Activated naive CD4-positive, alpha-beta T cell treated with anti-CD3 and anti-CD28 coated beads for 36 hours (primary cell): ENCODE data around the gene CAPS. TPM values are rescaled to one million over a fixed set of nuclear protein-coding genes. Genes with fewer than 3 reads are reported as not detected.

Source experiments
- CTCF ChIA-PET: fragments of 350-600 bp; sonication (Branson Sonifier 250); formaldehyde crosslinking; loops from one replicate; lab custom pipeline; 2021; ENCODE audit warnings: antibody characterized with exemption; lab: Charles Lee
- DNase-seq: peaks from one replicate; pipeline ENCODE4 v3.0.0-alpha.2; 2020
- H3K27ac Mint-ChIP-seq: one replicate; pipeline ENCODE4 v1.8.0; 2021; ENCODE audit warnings: mild to moderate bottlenecking, mixed read lengths
- H3K27me3 Mint-ChIP-seq: one replicate; pipeline ENCODE4 v1.8.0; 2021; ENCODE audit warnings: low read depth, mixed read lengths
- H3K36me3 Mint-ChIP-seq: one replicate; pipeline ENCODE4 v1.8.0; 2021; ENCODE audit warnings: low read depth, mixed read lengths
- H3K4me1 Mint-ChIP-seq: one replicate; pipeline ENCODE4 v1.8.0; 2021; ENCODE audit warnings: low read depth, mixed read lengths
- H3K4me3 Mint-ChIP-seq: one replicate; pipeline ENCODE4 v1.8.0; 2021; ENCODE audit warnings: mild to moderate bottlenecking, moderate library complexity, mixed read lengths
- H3K9me3 Mint-ChIP-seq: one replicate; pipeline ENCODE4 v1.8.0; 2021; ENCODE audit warnings: mixed read lengths
- intact Hi-C: fragments of 100-400 bp; cut with micrococcal nuclease; formaldehyde crosslinking; loops from one replicate; pipeline ENCODE4 v1.15.1; 2023
- total RNA-seq, 2 experiments: library from RNA; stranded (reverse); gene quantifications; one replicate each; pipeline ENCODE4 v1.2.3, GENCODE V29; 2021

CAPS gene
- total RNA-seq, 2 experiments from 2014 or later = 2.1 to 2.8 TPM

GRCh38 chr19:5918463-5919079 is 4.5 kb downstream of the CAPS start:
- no peak overlapping the region for H3K4me3 Mint-ChIP-seq
- no peak for DNase-seq
- no peak overlapping the region for H3K27ac Mint-ChIP-seq
- intact Hi-C loops = no loop called here
- no peaks in the 10 kb centered on the region for H3K9me3 Mint-ChIP-seq
- peaks cover 19% of the 10 kb centered on the region for H3K36me3 Mint-ChIP-seq
- H3K4me1 Mint-ChIP-seq = no peaks in the 10 kb centered on the region
- H3K27me3 Mint-ChIP-seq = no peaks in the 10 kb centered on the region
- CTCF ChIA-PET = no interaction called here

DNA sequence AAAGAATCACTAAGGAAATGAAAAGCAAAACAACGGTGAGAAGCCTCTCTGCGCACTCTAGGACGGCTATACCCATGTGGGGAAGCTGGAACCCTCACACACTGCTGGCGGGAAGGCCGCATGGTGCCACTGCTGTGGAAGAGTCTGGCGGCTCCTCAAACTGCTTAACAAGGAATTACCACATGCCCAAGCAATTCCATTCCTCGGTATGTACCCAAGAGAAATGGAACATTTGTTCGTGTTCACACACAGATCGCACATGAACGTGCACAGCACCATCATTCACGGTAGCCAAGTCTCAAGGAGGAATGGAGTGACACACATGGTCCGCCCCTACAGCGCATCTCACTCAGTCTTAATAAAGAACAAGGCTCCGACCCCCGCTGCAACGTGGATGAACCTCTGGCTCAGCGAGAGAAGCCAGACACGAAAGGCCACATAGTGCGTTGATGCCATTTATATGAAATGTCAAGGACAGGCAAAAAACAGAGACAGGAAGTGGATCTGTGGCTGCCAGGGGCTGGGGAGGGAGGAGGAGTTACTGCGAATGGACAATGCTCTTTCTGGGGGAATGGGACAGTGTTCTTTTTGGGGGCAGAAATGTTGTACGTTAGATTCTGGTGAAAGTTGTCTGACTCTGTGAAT is 7.6 kb downstream of the CAPS start:
- Mint-ChIP-seq H3K9me3 (no peaks in the 10 kb centered on the region), H3K4me3 (no peak overlapping the region), H3K36me3 (peaks cover 29% of the 10 kb centered on the region), H3K27ac (no peak overlapping the region), H3K4me1 (no peaks in the 10 kb centered on the region), H3K27me3 (no peaks in the 10 kb centered on the region)
- no peak for DNase-seq
- intact Hi-C loops = no loop called here
- CTCF ChIA-PET = no interaction called here

GRCh38 chr19:5922161-5922545 is 8.1 kb downstream of the CAPS start:
- Mint-ChIP-seq H3K4me1 (no peaks in the 10 kb centered on the region), H3K27ac (no peak overlapping the region), H3K4me3 (no peak overlapping the region), H3K9me3 (no peaks in the 10 kb centered on the region), H3K36me3 (peaks cover 26% of the 10 kb centered on the region), H3K27me3 (no peaks in the 10 kb centered on the region)
- no peak for DNase-seq
- CTCF ChIA-PET = no interaction called here
- intact Hi-C loops = no loop called here

GRCh38 chr19:5923356-5923755 is 9.3 kb downstream of the CAPS start:
- CTCF ChIA-PET = no interaction called here
- H3K4me3 Mint-ChIP-seq = no peak overlapping the region
- DNase-seq = no peak
- intact Hi-C loops = no loop called here
- no peaks in the 10 kb centered on the region for H3K4me1 Mint-ChIP-seq
- peaks cover 30% of the 10 kb centered on the region for H3K36me3 Mint-ChIP-seq
- H3K27me3 Mint-ChIP-seq = no peaks in the 10 kb centered on the region
- H3K27ac Mint-ChIP-seq = no peak overlapping the region
- H3K9me3 Mint-ChIP-seq = no peaks in the 10 kb centered on the region

DNA sequence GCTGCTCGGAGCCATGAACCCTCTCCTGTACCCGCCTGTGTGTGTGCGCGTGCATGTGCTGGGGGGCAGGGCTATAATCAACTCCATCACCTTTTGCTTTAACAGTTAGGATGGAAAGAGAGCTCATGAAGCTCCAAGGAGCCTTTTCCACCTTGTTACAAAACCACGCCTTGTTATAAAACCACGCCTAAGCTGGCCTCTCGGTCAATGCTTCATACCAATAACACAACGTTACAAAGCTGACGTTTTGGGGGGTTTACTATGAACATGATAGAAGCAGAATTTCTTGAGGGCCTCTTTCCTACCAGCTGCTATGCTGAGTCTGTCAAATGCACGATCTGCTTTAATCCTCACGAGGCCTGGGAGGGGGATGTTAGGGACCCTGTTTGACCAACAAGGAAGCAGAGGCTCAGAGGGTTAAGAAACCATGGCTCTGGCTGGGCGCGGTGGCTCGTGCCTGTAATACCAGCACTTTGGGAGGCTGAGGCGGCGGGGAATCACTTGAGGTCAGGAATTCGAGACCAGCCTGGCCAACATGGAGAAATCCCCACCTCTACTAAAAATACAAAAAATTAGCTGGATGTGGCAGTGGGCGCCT is 11.9 kb downstream of the CAPS start:
- H3K4me1 Mint-ChIP-seq = no peaks in the 10 kb centered on the region
- no peak for DNase-seq
- peaks cover 40% of the 10 kb centered on the region for H3K36me3 Mint-ChIP-seq
- no peaks in the 10 kb centered on the region for H3K27me3 Mint-ChIP-seq
- no peak overlapping the region for H3K27ac Mint-ChIP-seq
- intact Hi-C loops = no loop called here
- H3K4me3 Mint-ChIP-seq = no peak overlapping the region
- CTCF ChIA-PET = interaction anchor here (0.8 kb wide), 1 partner anchor 63 kb away, joined by 3 read pairs; no protein-coding TSS in a partner anchor
- no peaks in the 10 kb centered on the region for H3K9me3 Mint-ChIP-seq

DNA sequence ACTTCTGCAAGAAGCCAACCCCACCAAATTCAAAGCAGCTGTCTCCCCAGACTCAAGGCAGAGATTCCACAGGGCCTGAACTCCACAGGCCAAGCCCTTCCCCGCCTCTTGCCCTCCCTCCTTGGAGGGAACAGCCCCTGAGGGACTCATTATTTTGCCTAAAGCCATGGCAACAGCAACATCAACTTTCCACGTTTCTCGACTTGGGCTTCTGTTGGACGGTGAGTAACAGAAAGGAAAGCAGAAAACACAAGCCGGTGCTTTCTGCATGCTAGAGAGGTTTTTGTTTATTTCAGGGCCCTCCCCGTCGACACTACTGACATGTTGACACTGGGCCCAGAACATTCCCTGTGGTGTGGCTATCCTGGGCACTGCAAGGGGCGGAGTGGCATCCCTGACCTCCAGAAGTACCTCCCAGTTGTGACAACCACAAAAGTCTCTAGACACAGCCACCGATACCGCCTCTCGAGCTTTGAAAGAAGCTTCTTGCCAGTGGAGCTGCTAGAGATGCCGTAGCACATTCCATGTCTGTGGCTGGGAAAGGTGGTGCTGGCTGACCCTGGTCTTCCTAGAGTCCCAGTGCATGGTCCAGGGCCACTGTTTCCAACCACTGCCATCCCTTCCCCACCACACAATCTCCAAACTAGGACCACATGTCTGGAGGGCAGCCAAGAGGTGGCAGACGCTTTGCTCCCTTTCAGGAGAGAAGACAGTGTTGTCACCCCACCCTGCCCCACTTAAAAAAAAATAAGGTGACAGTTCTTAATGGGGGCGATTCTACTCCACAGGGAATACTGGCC is 12.8 kb downstream of the CAPS start:
- CTCF ChIA-PET = no interaction called here
- Mint-ChIP-seq H3K4me1 (no peaks in the 10 kb centered on the region), H3K36me3 (peaks cover 38% of the 10 kb centered on the region), H3K4me3 (no peak overlapping the region), H3K27ac (no peak overlapping the region), H3K9me3 (no peaks in the 10 kb centered on the region), H3K27me3 (no peaks in the 10 kb centered on the region)
- intact Hi-C loops = no loop called here
- no peak for DNase-seq

GRCh38 chr19:5927441-5927821 is 13.4 kb downstream of the CAPS start:
- Mint-ChIP-seq H3K27ac (no peak overlapping the region), H3K27me3 (no peaks in the 10 kb centered on the region), H3K4me1 (no peaks in the 10 kb centered on the region), H3K36me3 (peaks cover 34% of the 10 kb centered on the region), H3K9me3 (no peaks in the 10 kb centered on the region), H3K4me3 (no peak overlapping the region)
- CTCF ChIA-PET = no interaction called here
- no peak for DNase-seq
- intact Hi-C loops = no loop called here

DNA sequence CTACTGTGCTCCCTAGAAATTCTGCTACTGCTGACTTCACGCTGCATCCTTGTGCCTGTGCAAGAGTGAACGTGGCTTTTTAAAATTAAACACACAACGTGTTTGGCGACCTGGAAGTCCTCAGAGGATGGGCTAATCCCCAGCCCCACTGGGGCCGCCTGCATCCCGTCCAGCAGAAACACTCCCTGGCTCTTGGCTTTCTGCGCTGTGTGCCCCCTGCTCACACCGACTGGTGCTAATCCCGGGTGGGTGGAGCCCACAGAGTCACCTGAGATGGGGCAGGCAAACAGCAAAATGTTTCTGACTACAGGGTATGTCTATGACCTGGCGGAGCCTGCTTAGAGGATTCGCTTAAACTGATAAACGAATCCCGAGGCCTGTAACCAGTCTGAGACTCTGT is 15.1 kb downstream of the CAPS start:
- CTCF ChIA-PET = no interaction called here
- Mint-ChIP-seq H3K27ac (no peak overlapping the region), H3K4me3 (no peak overlapping the region), H3K9me3 (no peaks in the 10 kb centered on the region), H3K27me3 (no peaks in the 10 kb centered on the region), H3K36me3 (peaks cover 27% of the 10 kb centered on the region), H3K4me1 (no peaks in the 10 kb centered on the region)
- no peak for DNase-seq
- intact Hi-C loops = no loop called here

GRCh38 chr19:5929625-5930024 is 15.6 kb downstream of the CAPS start:
- Mint-ChIP-seq H3K27me3 (no peaks in the 10 kb centered on the region), H3K4me1 (no peaks in the 10 kb centered on the region), H3K4me3 (no peak overlapping the region), H3K27ac (no peak overlapping the region), H3K9me3 (no peaks in the 10 kb centered on the region), H3K36me3 (peaks cover 27% of the 10 kb centered on the region)
- CTCF ChIA-PET = interaction anchor here (1.1 kb wide), 1 partner anchor 126 kb away, joined by 5 read pairs; no protein-coding TSS in a partner anchor
- intact Hi-C loops = no loop called here
- DNase-seq = no peak

GRCh38 chr19:5931251-5931650 is 17.2 kb downstream of the CAPS start:
- Mint-ChIP-seq H3K4me3 (no peak overlapping the region), H3K27ac (no peak overlapping the region), H3K36me3 (peaks cover 27% of the 10 kb centered on the region), H3K9me3 (no peaks in the 10 kb centered on the region), H3K4me1 (no peaks in the 10 kb centered on the region), H3K27me3 (no peaks in the 10 kb centered on the region)
- CTCF ChIA-PET = interaction anchor here (0.6 to 1.0 kb wide), 2 partner anchors 11 to 49 kb away, joined by 3 read pairs; no protein-coding TSS in a partner anchor
- intact Hi-C loops = no loop called here
- no peak for DNase-seq

DNA sequence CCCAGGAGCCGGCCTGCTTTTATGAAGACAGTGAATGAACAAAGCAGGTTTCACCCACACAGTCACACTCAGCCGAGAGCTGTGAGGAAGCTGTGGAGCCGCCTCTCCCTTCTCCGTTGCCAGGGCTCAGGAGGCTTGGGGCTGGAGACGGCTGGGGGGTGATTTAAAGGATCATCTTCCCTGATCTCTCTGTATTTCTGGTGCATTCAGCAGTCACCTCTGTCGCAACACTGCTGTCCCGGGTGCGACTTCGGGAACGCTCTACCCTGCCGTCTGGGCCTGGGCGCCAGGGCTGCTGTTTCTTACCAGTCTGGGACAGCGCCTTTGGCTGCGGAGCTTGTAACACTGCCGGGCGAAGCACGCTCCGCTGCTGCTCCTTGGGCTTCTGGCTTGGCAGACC is 18.1 kb downstream of the CAPS start:
- Mint-ChIP-seq H3K4me3 (no peak overlapping the region), H3K9me3 (no peaks in the 10 kb centered on the region), H3K27me3 (no peaks in the 10 kb centered on the region), H3K4me1 (peaks cover 1% of the 10 kb centered on the region), H3K36me3 (peaks cover 27% of the 10 kb centered on the region), H3K27ac (no peak overlapping the region)
- no peak for DNase-seq
- CTCF ChIA-PET = no interaction called here
- intact Hi-C loops = no loop called here

- H3K4me3 Mint-ChIP-seq = no peak overlapping the region
- CTCF ChIA-PET = no interaction called here
- intact Hi-C loops = no loop called here
These were observed 18.7 kb downstream of the CAPS start for GRCh38 chr19:5932609-5933262.

More at GRCh38 chr19:5932609-5933262, 18.7 kb downstream of the CAPS start:
- Mint-ChIP-seq H3K9me3 (no peaks in the 10 kb centered on the region), H3K27me3 (no peaks in the 10 kb centered on the region), H3K27ac (no peak overlapping the region), H3K4me1 (peaks cover 1% of the 10 kb centered on the region), H3K36me3 (peaks cover 30% of the 10 kb centered on the region)
- no peak for DNase-seq
